CD14-positive monocyte (primary cell): ENCODE results near the gene CAMK1D. TPM values are rescaled to one million over a fixed set of nuclear protein-coding genes. Genes with fewer than 3 reads are reported as not detected.

Source experiments
- DNase-seq, 3 donors: peaks; one replicate each; pipeline ENCODE4 v3.0.0-alpha.2; 2011 to 2022
- H2AFZ ChIP-seq: 2 replicates; pipeline ENCODE4 v1.6.0; 2012; ENCODE audit warnings: mild to moderate bottlenecking, low read depth, low read length, inconsistent platforms; ENCODE audit not compliant: insufficient read depth, poor library complexity, severe bottlenecking
- H3K27ac ChIP-seq, 2 donors: 1 replicate in 1 of 2; 2 replicates in 1 of 2; pipeline ENCODE4 v1.5.1; 2012 to 2013; ENCODE audit warnings: low read length in 2 of 2, control low read depth in 1 of 2, inconsistent platforms in 1 of 2, low read depth in 1 of 2, mild to moderate bottlenecking in 1 of 2
- H3K27me3 ChIP-seq, 2 donors: one replicate each; pipeline versions ENCODE4 v1.6.0 to v1.6.1; 2011 to 2013; ENCODE audit warnings: low read length in 2 of 2; ENCODE audit not compliant: control insufficient read depth in 2 of 2, insufficient read depth in 2 of 2
- H3K36me3 ChIP-seq, 2 donors: replicated peaks in 1 of 2; 1 replicate in 1 of 2; 2 replicates in 1 of 2; pipeline versions ENCODE4 v1.5.1 to v1.6.1; 2012 to 2013; ENCODE audit warnings: low read length in 2 of 2, control low read depth in 1 of 2, inconsistent platforms in 1 of 2, mild to moderate bottlenecking in 1 of 2; ENCODE audit not compliant: insufficient read depth in 2 of 2, control insufficient read depth in 1 of 2
- H3K4me1 ChIP-seq, 2 donors: 1 replicate in 1 of 2; 2 replicates in 1 of 2; pipeline versions ENCODE4 v1.5.1 to v1.6.1; 2012 to 2013; ENCODE audit warnings: low read length in 2 of 2, control low read depth in 1 of 2, inconsistent platforms in 1 of 2, mild to moderate bottlenecking in 1 of 2, moderate library complexity in 1 of 2; ENCODE audit not compliant: insufficient read depth in 2 of 2, control insufficient read depth in 1 of 2
- H3K4me2 ChIP-seq: replicated peaks from 2 replicates; pipeline ENCODE3; 2012; ENCODE audit warnings: low read length, moderate library complexity, mild to moderate bottlenecking; ENCODE audit not compliant: poor library complexity, severe bottlenecking; ENCODE audit errors: extremely low read depth
- H3K4me3 ChIP-seq, 3 experiments: fragments of 200-600 bp in 1 of 3; sonication (generic) in 1 of 3; replicated peaks in 1 of 3; 1 replicate in 2 of 3; 2 replicates in 1 of 3; pipeline ENCODE4 v1.5.1; 2011 to 2013; ENCODE audit warnings: low read length in 3 of 3, mild to moderate bottlenecking in 3 of 3, control low read depth in 2 of 3, low read depth in 2 of 3, inconsistent platforms in 1 of 3, moderate library complexity in 1 of 3
- H3K79me2 ChIP-seq: 2 replicates; pipeline ENCODE4 v1.6.0; 2012; ENCODE audit warnings: mild to moderate bottlenecking, control low read depth, inconsistent platforms, low read length, moderate library complexity; ENCODE audit not compliant: insufficient read depth
- H3K9ac ChIP-seq: 2 replicates; pipeline ENCODE4 v1.6.0; 2017; ENCODE audit warnings: low read length, mild to moderate bottlenecking; ENCODE audit not compliant: insufficient read depth, poor library complexity, severe bottlenecking
- H3K9me3 ChIP-seq, 2 donors: replicated peaks in 1 of 2; 1 replicate in 1 of 2; 2 replicates in 1 of 2; pipeline versions ENCODE4 v1.5.1 to v1.6.1; 2012 to 2013; ENCODE audit warnings: low read length in 2 of 2, control low read depth in 1 of 2; ENCODE audit not compliant: control insufficient read depth in 1 of 2, insufficient read depth in 1 of 2
- H4K20me1 ChIP-seq: 2 replicates; pipeline ENCODE4 v1.6.0; 2012; ENCODE audit warnings: mild to moderate bottlenecking, low read length, control low read depth, moderate library complexity; ENCODE audit not compliant: insufficient read depth
- H3K27ac Mint-ChIP-seq, 7 donors: one replicate each; pipeline ENCODE4 v1.8.0; 2020; ENCODE audit warnings: mild to moderate bottlenecking in 7 of 7, mixed read lengths in 7 of 7, moderate library complexity in 6 of 7, inconsistent platforms in 2 of 7
- H3K27me3 Mint-ChIP-seq, 3 donors: one replicate each; pipeline ENCODE4 v1.8.0; 2021 to 2022; ENCODE audit warnings: low read depth in 3 of 3, mild to moderate bottlenecking in 3 of 3, mixed read lengths in 3 of 3, moderate library complexity in 3 of 3, inconsistent platforms in 1 of 3
- H3K36me3 Mint-ChIP-seq, 2 donors: one replicate each; pipeline ENCODE4 v1.8.0; 2020; ENCODE audit warnings: mixed read lengths in 2 of 2, inconsistent platforms in 1 of 2, mild to moderate bottlenecking in 1 of 2
- H3K4me1 Mint-ChIP-seq: one replicate; pipeline ENCODE4 v1.8.0; 2020; ENCODE audit warnings: mild to moderate bottlenecking, mixed read lengths
- H3K4me3 Mint-ChIP-seq, 2 donors: one replicate each; pipeline ENCODE4 v1.8.0; 2020; ENCODE audit warnings: mild to moderate bottlenecking in 2 of 2, mixed read lengths in 2 of 2, moderate library complexity in 1 of 2
- H3K9me3 Mint-ChIP-seq, 7 donors: one replicate each; pipeline ENCODE4 v1.8.0; 2020 to 2022; ENCODE audit warnings: mixed read lengths in 7 of 7, mild to moderate bottlenecking in 6 of 7, moderate library complexity in 6 of 7, inconsistent platforms in 2 of 7
- WGBS: methylation state at CpG from one replicate; pipeline ENCODE4 v1.1.5; 2013; ENCODE audit warnings: missing lambda C conversion rate; ENCODE audit not compliant: insufficient coverage; 5-methylcytosine and 5-hydroxymethylcytosine counted together
- intact Hi-C, 2 donors: fragments of 100-400 bp; cut with micrococcal nuclease; formaldehyde crosslinking; loops; one replicate each; pipeline versions ENCODE4 v1.15.0 to v1.15.1; 2023
- polyA plus RNA-seq, 3 donors: library from polyadenylated mRNA; depleted of rRNA in 1 of 3; unstranded in 2 of 3; stranded (reverse) in 1 of 3; fragments of 300-500 nt in 2 of 3; fragments of >200 nt in 1 of 3; fragmentation: Illumina TruSeq in 2 of 3; gene quantifications; 1 replicate in 2 of 3; 2 replicates in 1 of 3; pipeline ENCODE4 v1.2.3, GENCODE V29; 2012 to 2021
- TF ChIP-seq, protein P1 (sequence below): fragments of 200-600 bp; IDR thresholded peaks from one replicate; pipeline ENCODE4 v1.8.0; 2022; ENCODE audit warnings: antibody characterized with exemption, mild to moderate bottlenecking

CAMK1D gene
- polyA plus RNA-seq, 3 donors, result 6.7 to 11.8 (median 7.1) TPM

DNA sequence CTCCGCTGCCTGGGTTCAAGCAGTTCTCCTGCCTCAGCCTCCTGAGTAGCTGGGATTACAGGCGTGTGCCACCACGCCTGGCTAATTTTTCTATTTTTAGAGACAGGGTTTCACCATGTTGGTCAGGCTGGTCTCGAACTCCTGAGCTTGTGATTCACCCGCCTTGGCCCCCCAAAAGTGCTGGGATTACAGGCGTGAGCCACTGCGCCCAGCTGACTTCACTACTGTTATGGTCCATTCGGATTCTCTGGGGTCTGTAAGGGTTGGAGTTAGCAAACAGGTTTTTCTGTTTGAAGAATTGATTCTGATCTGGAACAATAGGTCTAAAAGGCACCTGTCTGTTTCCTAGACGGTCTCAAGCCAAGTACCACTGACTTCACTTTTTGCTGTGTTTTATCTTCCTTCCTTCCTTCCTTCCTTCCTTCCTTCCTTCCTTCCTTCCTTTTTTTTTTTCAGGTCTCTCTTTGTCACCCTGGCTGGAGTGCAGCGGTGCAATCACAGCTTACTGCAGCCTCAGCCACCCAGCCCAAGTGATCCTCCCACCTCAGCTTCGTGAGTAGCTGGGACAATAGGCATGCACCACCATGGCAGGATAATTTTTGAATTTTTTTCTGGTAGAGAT is 192.2 kb downstream of the CAMK1D start:
- 79% methylated on average over 9 of the region's 11 CpGs for WGBS
- Histone ChIP-seq H4K20me1 (peaks cover 52% of the 10 kb centered on the region), H3K27me3 (no peaks in the 10 kb centered on the region), H3K79me2 (no peaks in the 10 kb centered on the region), H3K27ac (no peak overlapping the region), H3K4me2 (no peak overlapping the region), H3K36me3 (no peaks in the 10 kb centered on the region), H3K4me1 (no peaks in the 10 kb centered on the region), H2AFZ (no peak overlapping the region), H3K9me3 (no peaks in the 10 kb centered on the region), H3K4me3 (no peak overlapping the region), H3K9ac (no peak overlapping the region)
- H3K27ac Mint-ChIP-seq, result peak overlapping the region in 2 of 7 donors; percentile 14 to 18
- TF ChIP-seq, protein P1, sequence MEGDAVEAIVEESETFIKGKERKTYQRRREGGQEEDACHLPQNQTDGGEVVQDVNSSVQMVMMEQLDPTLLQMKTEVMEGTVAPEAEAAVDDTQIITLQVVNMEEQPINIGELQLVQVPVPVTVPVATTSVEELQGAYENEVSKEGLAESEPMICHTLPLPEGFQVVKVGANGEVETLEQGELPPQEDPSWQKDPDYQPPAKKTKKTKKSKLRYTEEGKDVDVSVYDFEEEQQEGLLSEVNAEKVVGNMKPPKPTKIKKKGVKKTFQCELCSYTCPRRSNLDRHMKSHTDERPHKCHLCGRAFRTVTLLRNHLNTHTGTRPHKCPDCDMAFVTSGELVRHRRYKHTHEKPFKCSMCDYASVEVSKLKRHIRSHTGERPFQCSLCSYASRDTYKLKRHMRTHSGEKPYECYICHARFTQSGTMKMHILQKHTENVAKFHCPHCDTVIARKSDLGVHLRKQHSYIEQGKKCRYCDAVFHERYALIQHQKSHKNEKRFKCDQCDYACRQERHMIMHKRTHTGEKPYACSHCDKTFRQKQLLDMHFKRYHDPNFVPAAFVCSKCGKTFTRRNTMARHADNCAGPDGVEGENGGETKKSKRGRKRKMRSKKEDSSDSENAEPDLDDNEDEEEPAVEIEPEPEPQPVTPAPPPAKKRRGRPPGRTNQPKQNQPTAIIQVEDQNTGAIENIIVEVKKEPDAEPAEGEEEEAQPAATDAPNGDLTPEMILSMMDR, result no peak
- peaks cover 4% of the 10 kb centered on the region for H3K4me1 Mint-ChIP-seq
- peaks cover 0 to 5% (median 0%) of the 10 kb centered on the region in 7 donors for H3K9me3 Mint-ChIP-seq
- intact Hi-C loops, result no loop called here
- H3K36me3 Mint-ChIP-seq, result no peaks in the 10 kb centered on the region
- no peak for DNase-seq
- H3K27me3 Mint-ChIP-seq, result peaks cover 0 to 1% (median 1%) of the 10 kb centered on the region in 3 donors
- no peak overlapping the region for H3K4me3 Mint-ChIP-seq

DNA sequence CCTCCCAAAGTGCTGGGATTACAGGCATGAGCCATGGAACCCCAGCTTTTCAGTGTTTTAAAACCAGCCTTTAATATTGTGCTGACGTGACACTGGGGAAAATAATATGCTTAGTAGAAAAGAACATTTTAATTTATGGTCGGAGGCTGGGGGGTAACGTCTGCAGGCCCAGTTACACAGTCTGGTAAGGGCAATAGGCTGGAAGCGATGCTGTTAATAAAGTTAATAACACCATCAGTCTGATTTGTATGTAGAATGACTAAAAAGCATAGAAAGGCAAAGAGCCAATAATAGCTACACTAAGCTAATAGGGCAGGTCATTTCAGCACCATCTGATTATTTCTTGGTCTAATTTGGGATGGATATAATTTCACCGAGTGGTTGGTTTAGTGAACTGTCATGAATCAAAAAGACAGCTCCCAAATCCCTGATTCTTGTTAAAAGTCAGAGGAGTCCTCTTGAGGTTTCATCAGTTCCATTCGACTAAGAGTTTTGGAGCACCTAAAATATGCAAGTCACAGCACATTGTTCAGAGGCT is 192.9 kb downstream of the CAMK1D start:
- Histone ChIP-seq H3K79me2 (no peaks in the 10 kb centered on the region), H3K27me3 (no peaks in the 10 kb centered on the region), H3K4me3 (no peak overlapping the region), H3K4me1 (no peaks in the 10 kb centered on the region), H3K4me2 (no peak overlapping the region), H3K9me3 (no peaks in the 10 kb centered on the region), H4K20me1 (peaks cover 52% of the 10 kb centered on the region), H3K27ac (no peak overlapping the region), H2AFZ (no peak overlapping the region), H3K9ac (no peak overlapping the region), H3K36me3 (no peaks in the 10 kb centered on the region)
- Mint-ChIP-seq H3K27ac (no peak overlapping the region), H3K27me3 (peaks cover 0 to 1% (median 1%) of the 10 kb centered on the region in 3 donors), H3K9me3 (peaks cover 0 to 5% (median 0%) of the 10 kb centered on the region in 7 donors), H3K4me3 (no peak overlapping the region), H3K4me1 (peaks cover 6% of the 10 kb centered on the region), H3K36me3 (no peaks in the 10 kb centered on the region)
- intact Hi-C loops, result no loop called here
- TF ChIP-seq, protein P1, result no peak
- DNase-seq, result no peak
- WGBS, result no CpG with 5 or more reads among the region's 6 CpGs
